Heart left ventricle (tissue), 13 donors: ENCODE results near the gene SLC18A3.

ENCODE experiments used
- POLR2A ChIP-seq, 2 donors: fragments of 450-650 bp; IDR thresholded peaks; one replicate each; pipeline ENCODE4 v1.6.1; 2017; ENCODE audit warnings: antibody characterized with exemption in 2 of 2, mild to moderate bottlenecking in 2 of 2, moderate library complexity in 2 of 2
- TF ChIP-seq, protein P1 (sequence below), 12 donors: fragments of 200-600 bp; sonication (generic) in 4 of 12; IDR thresholded peaks; one replicate each; pipeline versions ENCODE4 v1.5.0 to v1.8.0; 2018 to 2022; ENCODE audit warnings: antibody characterized with exemption in 12 of 12, mild to moderate bottlenecking in 5 of 12
- donor health status: ischemic (EF 13 %, LVEDD 7.1; RV severe dilation, severe dysfunction).
- donor health status: DM: no; HTN: yes; CAD: no.
- donor health status: DM: no; HTN: no; CAD: no.
- donor health status: ischemic (EF 25% LVEDD 6.9; RV normal size, moderate dysfunction).
- donor health status: ischemic (EF 25% LVEDD 5.7; RV mildly dilated, moderate dysfunction).
- donor health status: ischemic (EF 35%, LVEDD 5.7; RV mildly dilated, moderate dysfunction).
- donor health status: nonischemic (EF 11% LVEDD 7.7; RV severe dilation, severe dysfunction).
- donor health status: DM: yes; HTN: yes; CAD: no.
- donor health status: PGD.
- donor health status: ischemic (EF 29% LVEDD 5.4; RV normal size, mild dysfunction).
- donor health status: nonischemic (EF 23%, LVEDD 6.1; RV moderate dilation, normal function).

DNA sequence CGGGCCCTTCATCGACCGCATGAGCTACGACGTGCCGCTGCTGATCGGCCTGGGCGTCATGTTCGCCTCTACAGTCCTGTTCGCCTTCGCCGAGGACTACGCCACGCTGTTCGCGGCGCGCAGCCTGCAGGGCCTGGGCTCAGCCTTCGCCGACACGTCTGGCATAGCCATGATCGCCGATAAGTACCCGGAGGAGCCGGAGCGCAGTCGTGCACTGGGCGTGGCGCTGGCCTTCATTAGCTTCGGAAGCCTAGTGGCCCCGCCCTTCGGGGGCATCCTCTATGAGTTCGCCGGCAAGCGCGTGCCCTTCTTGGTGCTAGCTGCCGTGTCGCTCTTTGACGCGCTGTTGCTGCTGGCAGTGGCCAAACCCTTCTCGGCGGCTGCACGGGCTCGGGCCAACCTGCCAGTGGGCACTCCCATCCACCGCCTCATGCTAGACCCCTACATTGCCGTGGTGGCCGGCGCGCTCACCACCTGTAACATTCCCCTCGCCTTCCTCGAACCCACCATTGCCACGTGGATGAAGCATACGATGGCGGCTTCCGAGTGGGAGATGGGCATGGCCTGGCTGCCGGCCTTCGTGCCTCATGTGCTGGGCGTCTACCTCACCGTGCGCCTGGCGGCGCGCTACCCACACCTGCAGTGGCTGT is 1.2 kb downstream of the SLC18A3 start:
- TF ChIP-seq, protein P1, sequence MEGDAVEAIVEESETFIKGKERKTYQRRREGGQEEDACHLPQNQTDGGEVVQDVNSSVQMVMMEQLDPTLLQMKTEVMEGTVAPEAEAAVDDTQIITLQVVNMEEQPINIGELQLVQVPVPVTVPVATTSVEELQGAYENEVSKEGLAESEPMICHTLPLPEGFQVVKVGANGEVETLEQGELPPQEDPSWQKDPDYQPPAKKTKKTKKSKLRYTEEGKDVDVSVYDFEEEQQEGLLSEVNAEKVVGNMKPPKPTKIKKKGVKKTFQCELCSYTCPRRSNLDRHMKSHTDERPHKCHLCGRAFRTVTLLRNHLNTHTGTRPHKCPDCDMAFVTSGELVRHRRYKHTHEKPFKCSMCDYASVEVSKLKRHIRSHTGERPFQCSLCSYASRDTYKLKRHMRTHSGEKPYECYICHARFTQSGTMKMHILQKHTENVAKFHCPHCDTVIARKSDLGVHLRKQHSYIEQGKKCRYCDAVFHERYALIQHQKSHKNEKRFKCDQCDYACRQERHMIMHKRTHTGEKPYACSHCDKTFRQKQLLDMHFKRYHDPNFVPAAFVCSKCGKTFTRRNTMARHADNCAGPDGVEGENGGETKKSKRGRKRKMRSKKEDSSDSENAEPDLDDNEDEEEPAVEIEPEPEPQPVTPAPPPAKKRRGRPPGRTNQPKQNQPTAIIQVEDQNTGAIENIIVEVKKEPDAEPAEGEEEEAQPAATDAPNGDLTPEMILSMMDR (IDR thresholded peaks at IDR 0.05) = no peak
- no peak for TF ChIP-seq POLR2A (IDR thresholded peaks at IDR 0.05)
